Activated CD4-positive, alpha-beta T cell treated with anti-CD3 and anti-CD28 coated beads for 1 hour (primary cell): Measurements from ENCODE around the gene GAREM1.
A peak's percentile ranks its signal among the peaks of the same experiment; 100 is the strongest.
"Not testable (repeated sequence)": the region's sequence is repeated elsewhere in the genome, so short reads cannot be mapped to it uniquely, and the experiment has no call there.

Experiments
- DNase-seq: peaks from one replicate; pipeline ENCODE4 v3.0.0-alpha.2; 2020

The GAREM1 gene

GRCh38 chr18:32470714-32471633 is at the start of gene GAREM1:
Gene GAREM1 (minus strand): TSS chr18:32470882. CDS start chr18:32470428, 454 bp downstream.
- DNase-seq = peak; percentile 78

- DNase-seq = no peak
Observed at GRCh38 chr18:32511147-32511546, 40.5 kb upstream of the GAREM1 start.

GRCh38 chr18:32509111-32509510 is 38.4 kb upstream of the GAREM1 start:
- no peak for DNase-seq

- no peak for DNase-seq
Observed at GRCh38 chr18:32507093-32507492, 36.4 kb upstream of the GAREM1 start.

- DNase-seq = no peak
Observed at GRCh38 chr18:32502014-32502413, 31.3 kb upstream of the GAREM1 start.

- not testable (repeated sequence) for DNase-seq
Observed at GRCh38 chr18:32501242-32501641, 30.6 kb upstream of the GAREM1 start.

GRCh38 chr18:32483002-32483401 is 12.3 kb upstream of the GAREM1 start:
- DNase-seq = no peak

GRCh38 chr18:32482117-32482516 is 11.4 kb upstream of the GAREM1 start:
- no peak for DNase-seq

- DNase-seq = no peak
Observed at GRCh38 chr18:32480581-32480980, 9.9 kb upstream of the GAREM1 start.

GRCh38 chr18:32478807-32479206 is 8.1 kb upstream of the GAREM1 start:
- DNase-seq = no peak

- no peak for DNase-seq
Observed at GRCh38 chr18:32478317-32478716, 7.6 kb upstream of the GAREM1 start.

GRCh38 chr18:32476106-32476505 is 5.4 kb upstream of the GAREM1 start:
- no peak for DNase-seq

GRCh38 chr18:32475069-32475468 is 4.4 kb upstream of the GAREM1 start:
- not testable (repeated sequence) for DNase-seq

- no peak for DNase-seq
Observed at GRCh38 chr18:32473325-32473724, 2.6 kb upstream of the GAREM1 start.

- DNase-seq = no peak
Observed at GRCh38 chr18:32472841-32473240, 2.2 kb upstream of the GAREM1 start.

- no peak for DNase-seq
Observed at GRCh38 chr18:32470460-32470713, 295 bp downstream of the GAREM1 start.

GRCh38 chr18:32469691-32470459 is 807 bp downstream of the GAREM1 start:
- no peak for DNase-seq

GRCh38 chr18:32469190-32469651 is 1.5 kb downstream of the GAREM1 start:
- no peak for DNase-seq

- DNase-seq = no peak
Observed at GRCh38 chr18:32468147-32468845, 2.4 kb downstream of the GAREM1 start.

GRCh38 chr18:32461709-32462272 is 8.9 kb downstream of the GAREM1 start:
- no peak for DNase-seq

- DNase-seq = no peak
Observed at GRCh38 chr18:32460171-32460731, 10.4 kb downstream of the GAREM1 start.

- no peak for DNase-seq
Observed at GRCh38 chr18:32459361-32460101, 11.2 kb downstream of the GAREM1 start.
